Urinary bladder (tissue), 4 donors: ENCODE data around the gene LUC7L3. TPM values are rescaled to one million over a fixed set of nuclear protein-coding genes. Genes with fewer than 3 reads are reported as not detected.

Experiments used
- DNase-seq: peaks from one replicate; pipeline ENCODE4 v3.0.0-alpha.2; 2015; ENCODE audit errors: extremely low spot score
- H3K27ac ChIP-seq: one replicate; pipeline ENCODE4 v1.5.1; 2013; ENCODE audit warnings: low read depth, mild to moderate bottlenecking, moderate library complexity
- H3K36me3 ChIP-seq: one replicate; pipeline ENCODE4 v1.6.1; 2013; ENCODE audit warnings: mild to moderate bottlenecking, moderate library complexity; ENCODE audit not compliant: insufficient read depth
- H3K4me1 ChIP-seq: one replicate; pipeline ENCODE4 v1.6.1; 2013; ENCODE audit warnings: mild to moderate bottlenecking, moderate library complexity; ENCODE audit not compliant: insufficient read depth
- H3K4me3 ChIP-seq: one replicate; pipeline ENCODE4 v1.5.1; 2013; ENCODE audit warnings: low read depth, low read length
- WGBS: extraction: QIAGEN DNeasy Blood & Tissue Kit; methylation state at CpG from one replicate; pipeline ENCODE4 v1.1.7; 2013; 5-methylcytosine and 5-hydroxymethylcytosine counted together
- polyA plus RNA-seq: library from polyadenylated mRNA; stranded (reverse); fragments of 200-250 nt; gene quantifications from one replicate; pipeline ENCODE4 v1.2.3, GENCODE V29; 2013
- total RNA-seq: library from RNA; depleted of rRNA; stranded (reverse); fragments of >200 nt; gene quantifications from one replicate; pipeline ENCODE4 v1.2.3, GENCODE V29; 2014
- donor health status: healthy with polysubstance abuse.
- donor health status: healthy.

Gene LUC7L3
- total and polyA plus RNA-seq, 2 donors: 69.7 to 129 TPM

DNA sequence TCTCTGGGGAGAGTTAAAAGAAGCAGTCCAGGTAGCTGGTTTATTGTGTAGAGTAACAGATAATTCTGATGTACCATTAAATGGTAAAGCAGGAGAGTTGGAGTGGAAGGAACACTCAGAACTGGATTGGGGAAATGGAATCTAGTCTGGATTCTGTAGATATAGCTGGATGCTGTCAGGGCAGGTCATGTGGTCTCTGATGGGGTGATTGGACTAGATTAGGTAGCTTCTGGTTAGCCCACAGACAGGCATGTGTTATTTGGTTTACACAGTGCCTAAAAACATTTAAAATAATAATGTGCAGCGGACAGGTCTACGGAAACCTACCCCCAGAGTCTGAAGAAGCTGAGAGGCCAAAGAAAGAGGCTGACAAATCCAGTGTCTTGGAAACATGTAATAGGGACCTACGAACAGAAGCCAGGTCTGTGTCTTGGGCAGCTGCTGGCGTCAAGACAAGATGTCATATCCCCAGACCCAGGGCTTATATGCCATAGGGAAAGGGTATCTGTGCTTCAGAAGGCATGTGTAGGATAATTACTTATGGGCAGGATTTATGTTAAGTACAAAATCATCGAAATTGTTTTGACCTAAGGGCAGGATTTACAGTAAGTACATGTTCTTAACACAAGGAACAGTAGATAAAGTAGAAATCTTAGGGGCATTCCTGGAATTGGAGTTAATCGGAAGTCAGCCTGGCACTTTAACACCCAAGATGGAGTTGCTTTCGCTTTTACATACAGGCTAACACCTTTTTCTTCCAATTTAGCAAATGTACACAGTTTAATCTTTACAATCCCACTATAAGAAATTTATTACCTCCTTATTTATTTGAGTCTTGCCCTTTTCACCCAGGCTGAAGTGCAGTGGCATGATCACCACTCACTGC lies 12.4 kb downstream of the LUC7L3 start:
- no peak for DNase-seq
- H3K4me1 ChIP-seq: peaks cover 2% of the 10 kb centered on the region
- no peak overlapping the region for H3K27ac ChIP-seq

DNA sequence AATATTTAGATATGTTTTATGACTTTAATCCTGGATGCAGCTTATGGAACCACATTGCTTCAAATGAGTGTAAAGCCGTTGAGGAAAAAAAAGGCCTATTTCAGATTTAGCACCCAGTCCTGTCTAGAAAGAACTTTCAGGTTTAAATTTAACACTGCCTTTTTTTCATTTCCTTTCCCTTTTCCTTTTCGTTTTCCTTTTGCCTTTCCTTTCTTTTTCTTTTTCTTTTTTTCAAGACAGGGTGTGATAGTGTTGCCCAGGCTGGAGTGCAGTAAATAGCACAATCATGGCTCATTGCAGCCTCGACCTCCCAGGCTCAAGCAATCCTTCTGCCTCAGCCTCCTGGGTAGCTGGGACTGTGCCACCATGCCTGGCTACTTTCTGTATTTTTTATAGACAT lies 15.9 kb downstream of the LUC7L3 start:
- H3K36me3 ChIP-seq: peaks cover 4% of the 10 kb centered on the region
- no peaks in the 10 kb centered on the region for H3K4me1 ChIP-seq
- 73% methylated on average over 3 of the region's 3 CpGs for WGBS
- DNase-seq: no peak
- H3K4me3 ChIP-seq: no peak overlapping the region
- H3K27ac ChIP-seq: no peak overlapping the region

More for the DNA sequence above, 12.4 kb downstream of the LUC7L3 start:
- no peak overlapping the region for H3K4me3 ChIP-seq
- no peaks in the 10 kb centered on the region for H3K36me3 ChIP-seq
- 66% methylated on average over 7 of the region's 7 CpGs for WGBS

DNA sequence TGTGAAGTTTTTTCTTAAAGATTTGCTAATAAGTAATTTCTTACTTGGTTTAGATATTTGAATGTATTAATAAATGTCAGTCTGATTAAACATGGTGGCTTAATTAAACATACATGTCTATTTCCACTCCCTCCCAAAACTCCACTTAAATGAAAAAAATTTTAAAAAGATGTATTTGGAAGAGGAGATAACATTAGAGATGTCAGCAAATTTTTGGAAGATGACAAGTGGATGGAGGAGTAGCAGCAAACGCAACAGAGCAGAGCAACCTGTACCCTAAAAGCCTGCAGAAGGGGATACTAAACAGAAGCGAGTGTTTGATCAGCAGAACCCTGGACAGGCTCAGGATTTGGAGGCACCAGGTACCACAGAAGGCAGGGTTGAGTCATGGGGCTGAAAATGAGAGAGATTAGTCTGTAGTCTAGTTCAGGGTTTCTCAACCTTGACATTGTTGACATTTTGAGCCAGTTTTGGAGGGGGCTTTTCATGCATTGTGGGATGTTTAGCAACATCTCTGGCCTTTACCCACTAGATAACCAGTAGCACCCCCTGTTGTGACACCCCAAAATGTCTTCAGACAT lies 17.8 kb downstream of the LUC7L3 start:
- no peak overlapping the region for H3K27ac ChIP-seq
- DNase-seq: no peak
- 91% methylated on average over 2 of the region's 2 CpGs for WGBS
- no peaks in the 10 kb centered on the region for H3K4me1 ChIP-seq
- no peak overlapping the region for H3K4me3 ChIP-seq
- peaks cover 7% of the 10 kb centered on the region for H3K36me3 ChIP-seq

DNA sequence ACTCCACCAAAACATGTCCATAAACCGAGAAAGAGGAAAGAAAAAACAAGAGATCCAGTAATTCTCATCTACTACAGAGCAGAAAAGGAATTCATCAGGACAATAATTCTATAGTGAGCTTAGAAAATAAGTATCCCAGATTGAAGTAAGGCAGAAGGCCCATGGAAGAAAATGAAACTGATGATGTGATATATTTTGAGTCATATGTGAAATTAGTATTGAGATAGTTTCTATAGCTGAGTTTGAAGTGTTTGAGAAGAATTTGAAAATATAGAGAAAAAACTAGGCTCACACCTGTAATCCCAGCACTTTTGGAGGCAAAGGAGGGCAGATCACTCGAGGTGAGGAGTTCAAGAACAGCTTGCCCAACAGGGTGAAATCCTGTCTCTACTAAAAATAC lies 19.7 kb downstream of the LUC7L3 start:
- no peak for DNase-seq
- Histone ChIP-seq H3K4me3 (no peak overlapping the region), H3K27ac (no peak overlapping the region), H3K4me1 (no peaks in the 10 kb centered on the region), H3K36me3 (peaks cover 11% of the 10 kb centered on the region)
- 49% methylated on average over 2 of the region's 2 CpGs for WGBS

DNA sequence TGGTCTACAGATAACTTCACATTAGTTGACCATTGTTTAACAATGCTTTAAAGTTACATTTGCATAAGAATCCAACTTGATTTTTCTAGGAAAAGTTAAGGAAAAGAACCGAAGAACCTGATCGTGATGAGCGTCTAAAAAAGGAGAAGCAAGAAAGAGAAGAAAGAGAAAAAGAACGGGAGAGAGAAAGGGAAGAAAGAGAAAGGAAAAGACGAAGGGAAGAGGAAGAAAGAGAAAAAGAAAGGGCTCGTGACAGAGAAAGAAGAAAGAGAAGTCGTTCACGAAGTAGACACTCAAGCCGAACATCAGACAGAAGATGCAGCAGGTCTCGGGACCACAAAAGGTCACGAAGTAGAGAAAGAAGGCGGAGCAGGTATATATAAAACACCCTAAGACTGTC lies 26.2 kb downstream of the LUC7L3 start:
- H3K36me3 ChIP-seq: peaks cover 21% of the 10 kb centered on the region
- H3K27ac ChIP-seq: no peak overlapping the region
- no peak overlapping the region for H3K4me3 ChIP-seq
- DNase-seq: no peak
- WGBS: 90% methylated on average over 12 of the region's 12 CpGs
- no peaks in the 10 kb centered on the region for H3K4me1 ChIP-seq

DNA sequence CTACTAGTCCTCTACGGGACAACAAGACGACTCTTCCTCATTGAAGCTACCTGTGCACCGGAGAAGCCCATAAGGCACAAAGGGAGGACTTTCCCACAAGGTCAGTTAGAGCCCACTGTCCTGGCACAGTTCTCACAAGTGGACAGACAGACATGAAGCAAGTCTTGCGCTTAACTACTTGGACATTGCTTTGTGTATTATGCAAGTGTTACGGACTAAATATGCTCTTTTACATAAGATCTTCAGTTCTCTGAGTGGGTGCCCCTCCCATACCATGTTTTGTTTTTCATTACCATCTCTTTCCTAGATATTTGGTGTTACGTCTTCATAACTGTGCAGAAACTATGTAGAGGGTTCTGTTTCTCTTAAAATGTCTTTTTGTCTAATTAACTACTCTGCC lies 29.8 kb downstream of the LUC7L3 start:
- no peak for DNase-seq
- Histone ChIP-seq H3K4me3 (no peak overlapping the region), H3K36me3 (peaks cover 16% of the 10 kb centered on the region), H3K27ac (no peak overlapping the region), H3K4me1 (no peaks in the 10 kb centered on the region)
- WGBS: 86% methylated on average over 6 of the region's 6 CpGs

DNA sequence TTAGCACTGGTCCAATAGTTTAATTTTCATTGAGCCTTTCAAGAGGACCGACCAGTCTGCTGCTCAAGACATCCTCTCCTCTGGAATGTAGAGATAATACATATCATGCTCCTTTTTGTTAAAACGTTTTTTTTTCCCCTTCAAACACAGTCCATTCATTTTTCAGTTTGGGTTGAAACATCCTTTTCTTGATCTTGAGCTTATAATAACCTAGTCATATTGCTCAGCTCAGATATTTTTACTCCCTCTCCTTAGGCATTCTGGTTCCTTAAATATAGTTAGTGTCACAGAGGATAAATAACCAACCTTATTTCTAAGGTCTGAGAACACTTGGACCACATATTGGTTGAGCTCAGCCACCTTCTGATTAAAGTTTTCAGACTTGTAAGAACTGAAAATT lies 35.1 kb downstream of the LUC7L3 start:
- no peak for DNase-seq
- H3K27ac ChIP-seq: no peak overlapping the region
- H3K4me3 ChIP-seq: no peak overlapping the region
- H3K4me1 ChIP-seq: no peaks in the 10 kb centered on the region
- WGBS: 49% methylated on average over 2 of the region's 2 CpGs
- H3K36me3 ChIP-seq: peaks cover 7% of the 10 kb centered on the region

DNA sequence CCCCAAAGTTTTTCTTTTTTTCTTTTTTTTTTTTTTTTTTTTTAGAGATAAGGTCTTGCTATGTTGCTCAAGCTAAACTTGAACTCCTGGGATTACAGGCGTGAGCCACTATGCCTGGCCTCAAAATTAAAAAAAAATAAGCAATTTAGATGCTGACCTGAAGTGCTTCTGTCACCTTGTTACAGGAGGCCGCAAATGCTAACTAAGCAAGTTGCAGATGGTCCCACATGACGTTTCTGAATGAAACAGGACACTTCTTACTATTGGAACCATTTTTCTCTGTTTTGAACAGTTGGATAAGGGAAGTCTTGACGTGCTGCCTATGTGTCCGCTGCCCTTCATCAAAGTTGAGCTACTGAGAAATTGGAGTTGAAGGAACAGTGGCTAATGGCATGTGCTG lies 39.1 kb downstream of the LUC7L3 start:
- H3K27ac ChIP-seq: no peak overlapping the region
- H3K36me3 ChIP-seq: no peaks in the 10 kb centered on the region
- WGBS: 63% methylated on average over 5 of the region's 5 CpGs
- DNase-seq: no peak
- no peaks in the 10 kb centered on the region for H3K4me1 ChIP-seq
- no peak overlapping the region for H3K4me3 ChIP-seq

DNA sequence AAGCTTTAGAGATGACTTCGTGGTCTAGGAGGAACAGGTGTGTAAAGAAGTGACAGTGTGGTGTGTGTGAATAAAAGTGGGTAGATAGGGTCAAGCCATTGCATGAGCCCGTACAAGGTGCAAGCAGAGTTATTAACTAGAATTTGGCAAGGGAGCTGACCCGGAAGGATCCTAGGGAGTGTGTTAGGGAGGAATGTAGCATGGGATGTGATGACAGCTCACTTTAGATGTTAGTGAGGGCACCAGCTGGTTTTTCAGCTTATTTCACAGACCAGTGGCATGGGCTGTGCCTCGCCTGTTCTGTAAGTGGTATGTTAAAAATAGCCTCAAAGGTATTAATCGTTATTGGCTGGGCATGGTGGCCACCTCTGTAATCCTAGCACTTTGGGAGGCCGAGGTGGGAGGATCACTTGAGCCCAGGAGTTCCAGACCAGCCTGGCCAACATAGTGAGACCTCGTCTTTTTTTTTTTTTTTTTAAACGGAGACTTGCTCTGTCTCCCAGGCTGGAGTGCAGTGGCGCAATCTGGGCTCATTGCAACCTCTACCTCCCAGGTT lies 39.7 kb downstream of the LUC7L3 start:
- Histone ChIP-seq H3K36me3 (no peaks in the 10 kb centered on the region), H3K27ac (no peak overlapping the region), H3K4me1 (no peaks in the 10 kb centered on the region), H3K4me3 (no peak overlapping the region)
- whole genome bisulfite sequencing: 67% methylated on average over 9 of the region's 9 CpGs
- DNase-seq: no peak

DNA sequence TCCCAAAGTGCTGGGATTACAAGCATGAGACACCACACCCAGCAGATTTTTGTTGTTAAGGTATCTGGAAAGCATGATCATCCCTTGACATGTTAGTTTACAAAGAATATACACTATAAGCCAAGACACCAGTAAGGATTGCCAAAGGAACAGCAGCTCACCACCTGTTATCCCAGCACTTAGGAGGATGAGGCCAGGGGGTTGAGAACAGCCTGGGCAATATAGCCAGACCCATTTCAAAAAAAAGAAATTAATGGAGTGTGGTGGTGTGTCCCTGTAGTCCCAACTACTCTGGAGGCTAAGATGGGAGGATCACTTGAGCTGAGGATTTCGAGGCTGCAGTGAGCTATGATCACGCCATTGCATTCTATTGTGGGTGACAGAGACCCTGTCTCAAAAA lies 42.8 kb downstream of the LUC7L3 start:
- 95% methylated on average over 2 of the region's 2 CpGs for WGBS
- no peak overlapping the region for H3K4me3 ChIP-seq
- DNase-seq: no peak
- H3K4me1 ChIP-seq: no peaks in the 10 kb centered on the region
- H3K27ac ChIP-seq: no peak overlapping the region
- no peaks in the 10 kb centered on the region for H3K36me3 ChIP-seq

DNA sequence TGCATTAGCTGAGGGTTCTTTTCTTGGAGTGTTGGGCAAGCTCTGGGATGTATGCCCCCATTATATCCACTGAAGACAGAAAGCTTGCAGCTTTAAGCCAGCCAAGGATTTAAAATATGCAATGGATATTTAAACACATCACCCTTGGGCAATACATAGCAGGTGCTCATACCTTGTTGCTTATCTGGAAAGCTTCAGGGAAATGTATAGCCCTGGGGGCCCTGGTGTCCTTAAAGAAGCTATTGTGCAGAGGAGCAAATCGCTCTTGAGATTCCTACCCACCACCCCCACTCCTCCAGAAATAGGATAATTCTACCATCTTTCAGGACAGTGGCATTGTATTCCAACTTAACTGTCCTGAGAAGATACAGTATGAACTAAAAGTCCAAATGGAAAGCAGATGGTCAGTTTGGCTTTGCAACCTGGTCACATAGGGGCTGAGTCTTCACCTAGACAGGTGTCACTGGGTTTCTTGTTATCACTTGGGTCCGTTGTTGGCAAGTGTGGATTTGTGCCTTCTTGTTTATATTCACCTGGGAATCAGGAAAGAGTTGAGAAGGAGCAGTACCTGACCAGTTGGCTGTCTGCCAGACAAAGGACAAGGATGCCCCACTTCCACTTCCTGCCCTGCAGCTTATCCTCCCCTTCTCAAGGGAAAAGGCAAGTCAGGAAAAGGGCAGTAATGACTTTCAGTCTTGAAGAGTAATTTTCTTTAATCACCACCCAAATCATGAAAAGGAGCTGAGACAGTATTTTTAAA lies 44.5 kb downstream of the LUC7L3 start:
- no peak overlapping the region for H3K4me3 ChIP-seq
- no peak overlapping the region for H3K27ac ChIP-seq
- no peaks in the 10 kb centered on the region for H3K4me1 ChIP-seq
- WGBS: 71% methylated on average over 2 of the region's 2 CpGs
- DNase-seq: no peak
- no peaks in the 10 kb centered on the region for H3K36me3 ChIP-seq

DNA sequence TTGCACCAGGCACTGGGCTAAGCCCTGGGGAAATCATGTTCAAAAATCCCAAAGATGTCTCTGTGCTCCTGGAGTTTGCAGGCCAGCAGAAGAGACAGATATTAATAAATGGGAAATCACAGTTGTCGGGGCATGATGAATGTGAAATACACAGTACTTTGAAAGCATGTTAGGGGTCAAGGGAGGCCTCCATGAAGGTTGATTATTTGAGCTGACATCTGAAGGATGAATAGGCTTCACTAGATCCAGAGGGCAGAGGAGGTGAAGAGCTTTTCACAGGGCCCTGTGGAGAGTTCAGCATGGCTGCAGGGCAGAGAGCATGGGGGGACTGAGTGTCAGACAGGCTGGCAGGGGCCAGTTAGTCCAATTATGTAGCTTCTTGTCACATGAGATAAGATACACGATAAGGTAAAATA lies 45.3 kb downstream of the LUC7L3 start:
- Histone ChIP-seq H3K36me3 (no peaks in the 10 kb centered on the region), H3K4me3 (no peak overlapping the region), H3K4me1 (no peaks in the 10 kb centered on the region), H3K27ac (no peak overlapping the region)
- no peak for DNase-seq
- 49% methylated on average over 2 of the region's 2 CpGs for WGBS

DNA sequence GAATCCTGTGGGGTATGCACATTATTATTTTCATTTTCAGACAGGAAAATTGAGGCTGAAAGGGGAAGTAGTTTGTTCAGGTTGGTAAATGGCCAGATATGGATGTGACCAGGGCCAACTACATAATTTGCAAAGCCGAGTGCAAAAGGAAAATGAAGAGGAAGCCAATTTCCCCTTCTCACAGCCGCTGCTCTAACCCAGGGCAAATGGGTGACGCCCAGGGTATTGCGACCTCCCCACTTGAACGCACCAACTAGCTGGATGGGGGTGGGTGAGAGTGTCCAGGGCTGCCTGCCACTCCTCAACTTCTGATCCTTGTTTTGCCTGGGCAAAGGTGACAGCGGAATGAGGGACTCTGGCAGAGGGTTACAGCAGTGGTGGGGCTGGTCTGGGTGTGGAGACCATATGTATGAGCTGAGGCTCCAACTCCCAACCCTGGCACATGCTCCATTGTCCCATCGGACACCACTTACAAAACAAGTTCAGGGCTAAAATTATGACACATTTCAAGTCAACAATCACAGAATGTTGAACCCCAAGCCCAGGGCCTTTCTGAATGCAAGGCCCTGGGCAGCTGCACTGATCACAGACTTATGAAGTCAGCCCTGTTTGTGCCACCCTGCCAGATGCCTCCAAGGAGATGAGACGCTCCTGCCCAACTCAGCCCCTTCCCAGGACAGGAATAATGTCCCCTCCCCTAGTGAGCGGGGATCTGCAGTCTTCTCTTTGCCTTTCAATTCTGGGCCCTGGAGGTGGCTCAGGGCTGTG lies 46.2 kb downstream of the LUC7L3 start:
- WGBS: 54% methylated on average over 9 of the region's 9 CpGs
- DNase-seq: no peak
- Histone ChIP-seq H3K4me3 (no peak overlapping the region), H3K36me3 (no peaks in the 10 kb centered on the region), H3K27ac (no peak overlapping the region), H3K4me1 (no peaks in the 10 kb centered on the region)
